Fibroblast of skin of right biceps (primary cell): ENCODE measurements around the gene GNAO1.
A peak's percentile ranks its signal among the peaks of the same experiment; 100 is the strongest.

Experiments used
- DNase-seq: peaks from one replicate; pipeline ENCODE4 v3.0.0-alpha.2; 2013

GNAO1 gene

GRCh38 chr16:56315955-56316354, 124.7 kb downstream of the GNAO1 start:
- no peak for DNase-seq

DNA sequence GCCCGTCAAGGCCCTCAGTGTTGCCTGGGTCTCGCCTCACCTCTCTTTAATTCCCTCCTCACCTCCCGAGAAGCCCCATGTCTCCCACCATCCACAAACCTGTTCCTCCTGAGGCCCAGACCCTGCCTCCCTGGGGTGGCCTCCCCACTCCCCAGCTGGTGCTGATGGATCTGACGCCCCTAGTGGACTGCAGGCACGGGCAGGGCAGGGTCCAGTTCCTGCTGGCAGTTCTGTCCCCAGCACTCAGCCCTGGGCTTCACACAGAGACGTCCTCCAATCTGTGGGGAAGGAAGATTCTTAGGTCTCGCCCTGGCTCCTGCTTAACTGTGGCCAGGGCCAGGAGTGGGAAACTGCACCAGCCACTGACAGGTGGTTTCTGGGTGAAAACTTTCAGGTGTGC, 125.3 kb downstream of the GNAO1 start:
- no peak for DNase-seq

DNA sequence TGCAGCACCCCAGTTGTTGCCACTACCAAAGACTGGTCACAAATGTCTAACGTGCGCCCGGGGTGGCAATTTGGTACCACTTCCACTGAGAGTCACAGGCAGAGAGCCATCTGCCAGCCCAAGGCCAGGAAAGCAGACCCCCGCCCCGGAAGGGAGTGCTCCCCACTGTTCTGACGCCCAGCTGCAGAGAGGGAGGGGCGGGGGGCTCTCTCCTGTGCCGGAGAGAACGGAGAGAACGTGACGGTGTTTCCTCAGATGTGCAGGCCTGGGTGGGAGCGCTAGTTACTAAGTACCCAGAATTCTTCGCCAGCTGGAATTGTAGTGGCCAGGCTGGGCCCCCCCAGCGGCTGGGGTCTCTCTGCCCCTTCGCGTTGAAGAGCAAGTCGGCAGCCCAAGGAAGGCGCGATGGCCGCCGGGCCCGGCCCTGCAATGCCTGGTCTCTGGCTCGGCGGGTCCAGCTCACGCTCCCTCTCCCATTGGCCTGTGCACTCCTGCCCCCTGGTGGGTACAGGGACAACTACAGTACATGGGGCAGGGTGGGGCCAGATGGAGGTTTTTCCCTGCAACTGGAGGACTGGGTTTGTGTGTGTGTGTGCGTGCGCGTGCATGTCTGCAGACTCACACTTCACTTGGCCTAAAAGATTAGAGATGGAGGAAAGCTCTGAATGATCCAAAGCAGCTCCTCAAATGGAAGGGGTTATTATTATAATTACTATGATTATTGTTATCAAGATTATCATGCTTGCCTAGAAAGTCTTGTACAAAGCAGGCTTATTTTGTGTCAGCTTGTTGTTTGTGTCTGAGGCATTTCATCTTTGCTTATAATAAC, 126.9 kb downstream of the GNAO1 start:
- peak; percentile 76 for DNase-seq

- no peak for DNase-seq
Observed at GRCh38 chr16:56318827-56319140, 127.5 kb downstream of the GNAO1 start.

DNA sequence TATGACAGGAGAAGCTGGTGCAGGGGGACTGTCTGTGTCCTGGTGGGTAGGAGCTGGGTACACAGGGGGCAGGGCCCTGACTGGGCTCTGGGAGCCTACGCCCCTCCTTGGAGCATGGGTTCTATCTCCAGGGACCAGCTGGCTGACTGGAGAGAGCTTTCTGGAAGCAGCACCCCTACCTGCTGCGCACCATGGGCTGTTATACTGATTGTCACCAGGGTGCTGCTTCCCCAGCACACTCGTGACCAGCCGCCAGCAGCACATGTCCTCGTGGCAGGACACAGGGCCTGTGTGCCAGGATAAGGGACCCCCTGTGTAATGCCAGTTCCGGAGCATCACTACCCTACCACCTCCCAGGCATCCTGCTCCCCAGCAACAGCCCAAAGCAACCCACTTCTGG, 128.1 kb downstream of the GNAO1 start:
- DNase-seq: no peak

DNA sequence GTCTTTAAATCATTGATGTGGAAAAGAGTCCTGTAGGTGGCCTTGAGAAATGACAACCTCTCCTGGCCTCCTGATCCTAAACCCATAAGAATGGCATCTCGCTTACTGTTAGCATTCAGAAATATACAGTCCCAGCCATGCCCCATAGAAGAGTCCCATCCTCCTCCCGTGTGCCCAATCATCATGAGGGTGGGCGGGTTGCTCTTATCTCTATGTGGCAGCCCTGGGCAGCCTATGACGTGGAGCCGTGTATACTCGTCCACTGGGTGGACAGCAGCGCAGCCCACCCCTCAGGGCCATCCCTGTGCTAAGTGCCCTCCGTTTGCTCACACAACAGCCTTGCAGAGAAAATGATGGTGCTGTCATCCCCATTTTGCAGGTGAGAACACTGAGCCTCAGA, 128.8 kb downstream of the GNAO1 start:
- DNase-seq: no peak

DNA sequence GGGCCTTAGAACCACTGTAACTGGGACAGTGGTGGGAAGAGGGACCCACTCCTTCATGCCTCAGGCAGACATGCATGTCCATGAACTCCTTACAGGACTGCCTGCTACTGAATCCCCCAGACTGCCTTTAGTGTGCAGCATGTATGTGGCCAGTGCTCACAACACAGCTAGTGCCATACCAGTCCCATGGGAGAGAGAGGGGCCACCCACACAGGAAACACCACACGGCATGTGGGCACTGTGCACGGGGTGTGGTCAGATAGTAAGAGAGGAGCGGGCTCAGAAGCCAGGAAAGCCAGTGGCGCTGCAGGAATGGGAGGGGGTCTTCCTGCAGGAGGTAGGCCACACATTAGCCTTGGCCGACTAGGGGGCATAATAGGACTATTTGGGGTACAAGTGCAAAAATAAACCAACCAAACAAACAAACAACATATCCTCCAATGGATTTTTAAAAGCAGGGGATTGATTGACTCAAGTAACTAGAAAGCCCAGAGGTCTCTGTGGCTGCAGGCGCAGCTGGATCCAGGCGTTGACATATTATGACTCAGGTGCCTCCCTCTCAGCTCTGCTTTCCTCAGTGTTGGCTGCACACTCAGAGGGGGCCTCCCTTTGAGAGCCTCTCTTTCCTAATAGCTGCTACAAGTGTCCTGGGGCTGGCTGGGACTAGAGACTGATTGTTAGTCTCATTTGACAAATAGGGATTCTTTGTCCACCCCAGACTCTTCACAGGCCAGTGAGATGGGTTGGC, 129.7 kb downstream of the GNAO1 start:
- DNase-seq: no peak

DNA sequence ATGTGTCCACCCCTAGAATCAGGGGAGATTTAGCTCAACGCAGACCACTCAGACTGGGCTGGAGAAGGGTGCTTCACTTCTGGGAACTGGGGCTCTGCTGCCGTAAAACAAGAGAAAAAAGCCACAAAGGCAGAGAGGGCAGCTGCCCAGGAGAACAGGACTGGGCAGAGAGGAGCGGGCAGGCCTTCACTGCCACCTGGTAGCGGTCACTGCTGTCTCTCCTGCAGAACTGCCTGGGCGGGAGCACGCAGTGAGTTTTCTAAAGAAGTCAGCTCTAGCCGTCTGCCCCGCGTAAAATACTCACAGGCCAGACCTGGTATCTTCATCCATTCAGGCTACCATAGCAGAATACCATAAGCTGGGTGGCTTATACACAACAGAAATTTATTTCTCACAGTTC, 130.3 kb downstream of the GNAO1 start:
- no peak for DNase-seq

- DNase-seq: no peak
Observed at GRCh38 chr16:56324406-56324805, 133.1 kb downstream of the GNAO1 start.

DNA sequence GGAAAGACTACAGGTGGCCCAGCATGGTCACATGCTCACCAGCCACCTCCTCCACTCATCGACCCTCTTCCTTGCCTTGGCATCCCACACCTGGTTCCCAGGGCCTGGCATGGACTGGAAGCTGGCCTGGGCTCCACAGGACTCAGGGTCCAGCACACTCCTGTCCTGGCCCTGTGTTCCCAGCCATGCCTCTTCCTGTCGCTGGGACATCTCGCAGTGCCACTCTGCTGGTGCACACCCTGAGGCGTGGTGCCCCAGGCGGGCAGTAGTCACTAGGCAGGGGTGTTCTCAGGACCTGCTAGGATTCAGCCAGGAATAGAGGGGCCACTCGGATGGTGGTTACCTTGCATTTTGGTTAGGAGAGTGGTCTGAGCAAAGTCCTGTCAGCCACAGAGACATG, 134.7 kb downstream of the GNAO1 start:
- DNase-seq: no peak

- DNase-seq: no peak
Observed at GRCh38 chr16:56327071-56327928, 136.0 kb downstream of the GNAO1 start.

GRCh38 chr16:56327929-56328258, 136.6 kb downstream of the GNAO1 start:
- no peak for DNase-seq

DNA sequence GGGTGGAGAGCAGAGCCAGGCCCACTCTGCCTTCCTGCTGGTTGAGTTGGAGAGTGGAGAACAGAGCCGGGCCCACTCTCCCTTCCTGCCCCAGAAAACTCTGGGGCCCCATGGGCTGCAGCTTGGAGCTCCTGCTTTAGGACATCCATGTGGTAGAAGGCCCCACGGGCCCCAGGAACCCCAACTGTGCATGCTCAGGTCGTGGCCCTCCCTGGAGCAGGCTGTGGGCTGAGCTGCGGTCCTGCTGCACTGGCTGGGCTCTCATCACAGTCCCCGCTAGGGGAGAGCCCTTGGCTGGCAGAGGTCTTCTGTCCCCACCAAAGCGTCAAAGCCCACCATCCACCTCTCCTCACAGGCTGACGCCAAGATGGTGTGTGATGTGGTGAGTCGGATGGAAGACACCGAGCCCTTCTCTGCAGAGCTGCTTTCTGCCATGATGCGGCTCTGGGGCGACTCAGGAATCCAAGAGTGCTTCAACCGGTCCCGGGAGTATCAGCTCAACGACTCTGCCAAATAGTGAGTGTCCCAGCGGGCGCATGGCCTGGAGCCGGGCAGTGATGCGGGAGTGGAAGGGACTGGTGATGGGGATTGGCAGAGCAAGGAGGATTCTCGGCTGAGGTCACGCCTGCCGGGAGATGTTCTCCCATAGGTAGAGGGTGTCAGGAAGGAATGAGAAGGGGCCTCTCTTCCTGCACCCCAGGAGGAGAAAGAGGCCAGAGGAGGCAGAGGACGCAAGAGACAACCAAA, 137.2 kb downstream of the GNAO1 start:
- DNase-seq: no peak

DNA sequence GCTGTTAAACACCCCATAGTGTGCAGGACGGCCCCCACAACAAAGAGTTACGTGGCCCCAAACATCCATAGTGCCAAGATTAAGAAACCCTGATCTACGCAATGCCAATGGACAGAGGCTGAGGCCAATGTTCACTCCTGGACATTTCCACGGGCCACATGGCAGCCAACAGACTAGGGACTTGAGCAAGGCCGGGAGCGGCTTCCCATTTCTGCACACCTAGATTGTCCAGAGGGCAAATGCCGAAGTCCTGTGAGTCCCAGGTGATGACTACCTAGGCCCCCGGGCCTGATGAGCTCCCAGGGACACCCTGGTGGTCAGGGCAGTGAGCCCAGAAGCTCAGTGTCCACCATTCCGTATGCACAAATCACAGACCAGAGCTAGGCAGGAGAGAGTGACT, 138.6 kb downstream of the GNAO1 start:
- DNase-seq: no peak

DNA sequence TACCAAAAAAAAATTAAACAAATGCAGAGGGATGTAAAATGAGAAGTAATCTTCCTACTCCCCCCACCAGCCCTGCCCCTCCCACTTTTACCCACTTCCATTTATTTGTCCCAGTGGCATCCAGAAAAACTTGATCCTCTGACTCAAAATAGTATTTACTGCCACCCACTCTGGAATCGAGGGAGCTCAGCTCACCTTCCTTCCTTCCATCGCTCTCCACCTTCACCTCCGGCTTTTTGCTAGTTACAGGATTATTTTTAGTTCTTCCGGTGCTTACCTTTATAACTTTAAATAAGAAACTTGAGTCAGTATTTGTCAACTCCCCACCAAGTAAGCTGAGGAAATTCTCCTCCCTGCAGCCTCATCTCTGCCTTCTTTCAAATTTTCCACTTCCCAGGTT, 139.2 kb downstream of the GNAO1 start:
- no peak for DNase-seq

DNA sequence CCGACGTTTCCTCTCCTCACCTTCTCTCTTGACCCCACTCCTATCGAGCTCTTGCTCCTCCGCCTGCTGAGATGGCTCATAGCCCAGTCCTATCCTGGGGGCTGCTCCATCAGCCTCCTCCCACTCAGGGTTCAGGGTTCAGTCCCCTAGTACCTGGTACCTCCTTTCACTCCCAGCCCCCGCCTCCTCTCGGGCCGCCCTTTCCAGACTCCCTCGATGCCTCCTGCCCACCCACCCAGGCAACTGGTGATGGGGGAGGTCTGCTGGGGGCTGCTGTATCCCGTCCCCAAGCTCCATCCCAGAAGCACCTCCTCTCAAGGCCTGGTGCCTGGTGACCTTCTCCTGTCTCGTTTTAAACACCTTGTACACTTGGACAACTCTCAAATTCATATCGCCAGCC, 140.1 kb downstream of the GNAO1 start:
- no peak for DNase-seq

GRCh38 chr16:56331915-56332314, 140.6 kb downstream of the GNAO1 start:
- DNase-seq: no peak

GRCh38 chr16:56332464-56333079, 141.3 kb downstream of the GNAO1 start:
- DNase-seq: peak; percentile 47

GRCh38 chr16:56334761-56335160, 143.5 kb downstream of the GNAO1 start:
- DNase-seq: no peak

- no peak for DNase-seq
Observed at GRCh38 chr16:56336071-56336688, 144.9 kb downstream of the GNAO1 start.

GRCh38 chr16:56336711-56337110, 145.4 kb downstream of the GNAO1 start:
- DNase-seq: no peak
